Astrocyte (in vitro differentiated cells and primary cell): ENCODE data around the gene CIB4.

ENCODE experiments used
- EZH2 ChIP-seq: IDR thresholded peaks from 2 replicates; pipeline ENCODE4 v1.6.1; 2012; ENCODE audit warnings: mild to moderate bottlenecking, low read length, inconsistent platforms; ENCODE audit not compliant: insufficient read depth
- TF ChIP-seq, protein P1 (sequence below): IDR thresholded peaks from 2 replicates; pipeline ENCODE4 v1.5.1; 2011; ENCODE audit warnings: low read depth, mild to moderate bottlenecking, inconsistent platforms, low read length, moderate library complexity; ENCODE audit not compliant: insufficient read depth

DNA sequence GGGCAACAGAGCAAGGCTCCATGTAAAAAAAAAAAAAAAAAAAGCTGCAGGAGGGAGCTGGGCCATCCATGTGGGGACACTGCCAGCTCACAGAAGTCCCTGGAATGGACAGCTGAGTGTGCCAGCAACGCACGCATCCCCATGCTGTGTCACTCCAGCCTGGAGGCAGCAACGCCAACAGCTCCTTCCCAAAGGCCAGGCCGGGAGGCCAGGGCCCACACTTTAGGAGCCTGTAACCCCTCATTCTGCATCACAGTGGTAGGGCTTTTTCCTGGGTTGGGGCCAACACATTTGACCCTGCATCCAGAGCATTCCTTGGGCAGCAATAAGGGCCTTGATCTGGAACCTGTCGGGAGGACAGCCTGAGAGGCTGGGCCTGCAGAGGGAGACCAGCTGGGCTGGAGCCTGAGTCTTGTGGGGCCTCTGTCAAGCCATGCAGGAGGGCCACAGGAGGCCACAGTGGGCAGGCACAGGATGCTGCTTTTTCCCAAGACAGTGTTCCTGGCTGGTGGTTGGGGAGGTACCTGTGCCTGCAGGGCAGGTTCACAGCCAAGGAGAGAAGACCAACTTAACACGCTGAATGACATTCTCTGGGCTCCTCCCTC is 34.6 kb upstream of the CIB4 start:
- TF ChIP-seq, protein P1, sequence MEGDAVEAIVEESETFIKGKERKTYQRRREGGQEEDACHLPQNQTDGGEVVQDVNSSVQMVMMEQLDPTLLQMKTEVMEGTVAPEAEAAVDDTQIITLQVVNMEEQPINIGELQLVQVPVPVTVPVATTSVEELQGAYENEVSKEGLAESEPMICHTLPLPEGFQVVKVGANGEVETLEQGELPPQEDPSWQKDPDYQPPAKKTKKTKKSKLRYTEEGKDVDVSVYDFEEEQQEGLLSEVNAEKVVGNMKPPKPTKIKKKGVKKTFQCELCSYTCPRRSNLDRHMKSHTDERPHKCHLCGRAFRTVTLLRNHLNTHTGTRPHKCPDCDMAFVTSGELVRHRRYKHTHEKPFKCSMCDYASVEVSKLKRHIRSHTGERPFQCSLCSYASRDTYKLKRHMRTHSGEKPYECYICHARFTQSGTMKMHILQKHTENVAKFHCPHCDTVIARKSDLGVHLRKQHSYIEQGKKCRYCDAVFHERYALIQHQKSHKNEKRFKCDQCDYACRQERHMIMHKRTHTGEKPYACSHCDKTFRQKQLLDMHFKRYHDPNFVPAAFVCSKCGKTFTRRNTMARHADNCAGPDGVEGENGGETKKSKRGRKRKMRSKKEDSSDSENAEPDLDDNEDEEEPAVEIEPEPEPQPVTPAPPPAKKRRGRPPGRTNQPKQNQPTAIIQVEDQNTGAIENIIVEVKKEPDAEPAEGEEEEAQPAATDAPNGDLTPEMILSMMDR, result no peak
- TF ChIP-seq EZH2, result no peak
